Nephron (organoid): Measurements from ENCODE around the gene SEMA4A.
"Not testable (repeated sequence)": the region's sequence is repeated elsewhere in the genome, so short reads cannot be mapped to it uniquely, and the experiment has no call there.

Experiments used
- H3K27ac Mint-ChIP-seq, 3 experiments: 2 replicates each; pipeline ENCODE4 v1.8.0; 2020; ENCODE audit warnings: mixed read lengths in 3 of 3, mild to moderate bottlenecking in 2 of 3, moderate library complexity in 1 of 3
- H3K27me3 Mint-ChIP-seq: 2 replicates; pipeline ENCODE4 v1.8.0; 2021; ENCODE audit warnings: low read depth, mild to moderate bottlenecking, moderate library complexity, mixed read lengths
- H3K36me3 Mint-ChIP-seq: 2 replicates; pipeline ENCODE4 v1.8.0; 2020; ENCODE audit warnings: low read depth, mixed read lengths
- H3K4me1 Mint-ChIP-seq: 2 replicates; pipeline ENCODE4 v1.8.0; 2020; ENCODE audit warnings: mixed read lengths
- H3K4me3 Mint-ChIP-seq, 3 experiments: 2 replicates each; pipeline ENCODE4 v1.8.0; 2020; ENCODE audit warnings: mild to moderate bottlenecking in 3 of 3, mixed read lengths in 3 of 3, moderate library complexity in 2 of 3
- H3K9me3 Mint-ChIP-seq: 2 replicates; pipeline ENCODE4 v1.8.0; 2020; ENCODE audit warnings: mixed read lengths
- TF ChIP-seq, protein P1 (sequence below), 3 experiments: fragments of 200-600 bp; sonication (generic); IDR thresholded peaks; one replicate each; pipeline ENCODE4 v1.5.0; 2021; ENCODE audit warnings: antibody characterized with exemption in 3 of 3; ENCODE audit not compliant: unreplicated experiment in 3 of 3

SEMA4A gene

DNA sequence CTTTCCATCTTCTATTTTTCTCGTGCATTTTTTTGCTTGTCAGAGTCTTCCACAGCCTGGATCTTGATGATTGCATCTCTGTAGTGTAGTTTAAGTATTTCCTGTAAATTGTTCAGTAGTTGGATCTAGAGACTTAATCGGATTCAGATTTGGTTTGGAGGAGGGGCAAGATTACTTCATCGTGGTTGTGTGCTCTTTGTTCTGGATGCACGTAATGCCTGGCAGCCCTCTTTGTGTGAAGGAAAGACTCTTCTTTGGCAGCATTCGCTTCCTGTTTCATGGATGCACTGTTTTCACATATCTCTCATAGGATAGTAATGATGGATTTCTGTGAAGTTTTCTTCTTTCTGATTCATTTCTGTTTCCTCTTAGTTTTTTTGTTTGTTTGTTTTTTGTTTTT lies 14.2 kb downstream of the SEMA4A start:
- Mint-ChIP-seq H3K36me3 (peaks cover 8% of the 10 kb centered on the region), H3K27ac (no peak overlapping the region), H3K9me3 (peaks cover 2% of the 10 kb centered on the region), H3K27me3 (peaks cover 2% of the 10 kb centered on the region), H3K4me3 (no peak overlapping the region), H3K4me1 (peaks cover 14% of the 10 kb centered on the region)
- TF ChIP-seq, protein P1, sequence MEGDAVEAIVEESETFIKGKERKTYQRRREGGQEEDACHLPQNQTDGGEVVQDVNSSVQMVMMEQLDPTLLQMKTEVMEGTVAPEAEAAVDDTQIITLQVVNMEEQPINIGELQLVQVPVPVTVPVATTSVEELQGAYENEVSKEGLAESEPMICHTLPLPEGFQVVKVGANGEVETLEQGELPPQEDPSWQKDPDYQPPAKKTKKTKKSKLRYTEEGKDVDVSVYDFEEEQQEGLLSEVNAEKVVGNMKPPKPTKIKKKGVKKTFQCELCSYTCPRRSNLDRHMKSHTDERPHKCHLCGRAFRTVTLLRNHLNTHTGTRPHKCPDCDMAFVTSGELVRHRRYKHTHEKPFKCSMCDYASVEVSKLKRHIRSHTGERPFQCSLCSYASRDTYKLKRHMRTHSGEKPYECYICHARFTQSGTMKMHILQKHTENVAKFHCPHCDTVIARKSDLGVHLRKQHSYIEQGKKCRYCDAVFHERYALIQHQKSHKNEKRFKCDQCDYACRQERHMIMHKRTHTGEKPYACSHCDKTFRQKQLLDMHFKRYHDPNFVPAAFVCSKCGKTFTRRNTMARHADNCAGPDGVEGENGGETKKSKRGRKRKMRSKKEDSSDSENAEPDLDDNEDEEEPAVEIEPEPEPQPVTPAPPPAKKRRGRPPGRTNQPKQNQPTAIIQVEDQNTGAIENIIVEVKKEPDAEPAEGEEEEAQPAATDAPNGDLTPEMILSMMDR (IDR thresholded peaks at IDR 0.05; ENCODE audit: unreplicated experiment in 3 of 3) = no peak

DNA sequence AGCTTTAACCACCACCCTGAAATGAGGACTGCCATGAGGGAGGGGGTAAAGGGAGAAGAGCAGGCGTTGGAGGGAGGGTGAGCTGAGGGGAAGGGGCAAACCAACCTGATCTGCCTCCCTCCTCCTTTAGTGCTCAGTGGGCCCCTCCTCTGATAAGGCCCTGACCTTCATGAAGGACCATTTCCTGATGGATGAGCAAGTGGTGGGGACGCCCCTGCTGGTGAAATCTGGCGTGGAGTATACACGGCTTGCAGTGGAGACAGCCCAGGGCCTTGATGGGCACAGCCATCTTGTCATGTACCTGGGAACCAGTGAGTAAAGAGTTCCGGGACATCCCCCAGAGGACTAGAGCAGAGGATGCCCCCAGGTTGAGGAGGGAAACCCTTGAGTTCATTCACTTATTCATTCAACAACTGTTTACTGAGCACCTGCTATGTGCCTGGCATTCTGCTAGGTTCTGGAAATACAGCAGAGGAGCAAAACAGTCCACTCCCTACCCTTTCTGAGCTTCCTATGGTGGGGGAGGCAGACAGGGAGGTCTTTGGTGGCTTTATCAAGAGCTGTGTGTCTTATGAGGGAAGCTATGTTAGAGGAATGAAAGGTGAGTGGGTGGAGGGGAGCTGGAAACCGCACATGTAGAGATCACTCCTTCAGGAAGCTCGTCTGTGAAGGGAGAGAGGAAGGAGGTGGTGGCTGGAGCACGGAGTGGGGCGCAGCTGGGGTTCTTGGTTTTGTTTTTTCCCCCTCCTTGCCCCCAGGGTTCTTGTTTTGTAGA lies 19.5 kb downstream of the SEMA4A start:
- Mint-ChIP-seq H3K9me3 (peaks cover 2% of the 10 kb centered on the region), H3K4me3 (no peak overlapping the region), H3K27me3 (peaks cover 8% of the 10 kb centered on the region), H3K4me1 (peaks cover under 1% of the 10 kb centered on the region), H3K36me3 (peaks cover 3% of the 10 kb centered on the region), H3K27ac (no peak overlapping the region)
- TF ChIP-seq, protein P1 (IDR thresholded peaks at IDR 0.05; ENCODE audit: unreplicated experiment in 3 of 3) = no peak

DNA sequence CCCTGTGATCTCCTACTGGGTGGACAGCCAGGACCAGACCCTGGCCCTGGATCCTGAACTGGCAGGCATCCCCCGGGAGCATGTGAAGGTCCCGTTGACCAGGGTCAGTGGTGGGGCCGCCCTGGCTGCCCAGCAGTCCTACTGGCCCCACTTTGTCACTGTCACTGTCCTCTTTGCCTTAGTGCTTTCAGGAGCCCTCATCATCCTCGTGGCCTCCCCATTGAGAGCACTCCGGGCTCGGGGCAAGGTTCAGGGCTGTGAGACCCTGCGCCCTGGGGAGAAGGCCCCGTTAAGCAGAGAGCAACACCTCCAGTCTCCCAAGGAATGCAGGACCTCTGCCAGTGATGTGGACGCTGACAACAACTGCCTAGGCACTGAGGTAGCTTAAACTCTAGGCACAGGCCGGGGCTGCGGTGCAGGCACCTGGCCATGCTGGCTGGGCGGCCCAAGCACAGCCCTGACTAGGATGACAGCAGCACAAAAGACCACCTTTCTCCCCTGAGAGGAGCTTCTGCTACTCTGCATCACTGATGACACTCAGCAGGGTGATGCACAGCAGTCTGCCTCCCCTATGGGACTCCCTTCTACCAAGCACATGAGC lies 23.3 kb downstream of the SEMA4A start:
- no peaks in the 10 kb centered on the region for H3K36me3 Mint-ChIP-seq
- TF ChIP-seq, protein P1 (IDR thresholded peaks at IDR 0.05; ENCODE audit: unreplicated experiment in 3 of 3) = no peak
- no peak overlapping the region for H3K27ac Mint-ChIP-seq
- H3K27me3 Mint-ChIP-seq = peaks cover 14% of the 10 kb centered on the region
- H3K4me1 Mint-ChIP-seq = peaks cover 5% of the 10 kb centered on the region
- H3K4me3 Mint-ChIP-seq = no peak overlapping the region
- no peaks in the 10 kb centered on the region for H3K9me3 Mint-ChIP-seq

DNA sequence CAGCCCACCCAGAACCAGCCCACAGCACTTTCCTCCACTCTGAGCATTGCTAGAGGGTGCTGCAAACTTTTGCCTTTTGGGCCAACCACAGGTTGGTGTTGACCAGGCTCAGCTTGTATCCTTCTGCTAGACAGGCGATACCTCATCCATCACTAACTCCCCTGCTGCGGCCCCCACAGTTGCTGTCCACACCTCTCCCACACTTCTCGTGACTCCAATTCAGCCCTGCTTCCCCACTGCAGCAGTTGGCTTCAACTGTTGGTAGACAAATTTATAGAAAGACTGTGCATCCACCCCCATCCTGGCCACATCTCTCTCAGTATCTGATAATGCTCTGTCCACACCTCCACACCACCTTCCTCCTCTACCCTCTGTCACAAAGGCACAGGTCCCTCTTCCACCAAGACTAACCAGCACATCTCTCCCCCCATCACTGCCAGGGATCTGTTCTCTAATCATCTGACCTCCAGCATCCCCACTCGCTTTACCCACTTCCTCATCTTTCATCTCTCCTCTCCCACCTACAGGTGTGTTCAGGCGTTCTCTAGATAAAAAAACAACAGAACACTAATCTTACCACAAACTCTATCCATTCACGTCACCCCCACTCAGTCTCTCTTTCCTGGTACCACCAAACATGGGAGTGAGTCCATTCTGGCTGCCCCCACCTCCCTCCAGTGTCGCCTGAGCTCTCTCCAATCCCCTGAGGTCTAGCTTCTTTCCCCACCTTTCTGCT lies 24.7 kb downstream of the SEMA4A start:
- Mint-ChIP-seq H3K27me3 (peaks cover 11% of the 10 kb centered on the region), H3K27ac (peak overlapping the region in 1 of 3 experiments; percentile 35), H3K36me3 (no peaks in the 10 kb centered on the region), H3K4me1 (peaks cover 5% of the 10 kb centered on the region), H3K4me3 (no peak overlapping the region), H3K9me3 (no peaks in the 10 kb centered on the region)
- TF ChIP-seq, protein P1 (IDR thresholded peaks at IDR 0.05; ENCODE audit: unreplicated experiment in 3 of 3) = no peak

DNA sequence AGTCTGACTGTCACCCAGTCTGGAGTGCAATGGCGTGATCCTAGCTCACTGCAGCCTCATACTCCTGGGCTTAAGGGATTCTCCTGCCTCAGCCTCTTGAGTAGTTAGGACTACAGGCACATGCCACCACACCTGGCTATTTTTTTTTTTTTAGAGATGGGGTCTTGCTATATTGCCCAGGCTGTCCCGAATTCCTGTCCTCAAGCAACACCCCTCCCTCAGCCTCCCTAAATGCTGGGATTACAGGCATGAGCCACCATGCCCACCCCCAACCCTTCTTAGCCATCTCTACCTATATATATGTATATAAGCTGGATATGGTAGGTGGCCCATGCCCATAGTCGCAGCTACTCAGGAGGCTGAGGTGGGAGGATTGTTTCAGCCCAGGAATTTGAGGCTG lies 27.1 kb downstream of the SEMA4A start:
- Mint-ChIP-seq H3K9me3 (no peaks in the 10 kb centered on the region), H3K36me3 (no peaks in the 10 kb centered on the region), H3K27ac (no peak overlapping the region), H3K27me3 (peaks cover 11% of the 10 kb centered on the region), H3K4me3 (no peak overlapping the region), H3K4me1 (peaks cover 5% of the 10 kb centered on the region)
- TF ChIP-seq, protein P1 (IDR thresholded peaks at IDR 0.05; ENCODE audit: unreplicated experiment in 3 of 3) = no peak

DNA sequence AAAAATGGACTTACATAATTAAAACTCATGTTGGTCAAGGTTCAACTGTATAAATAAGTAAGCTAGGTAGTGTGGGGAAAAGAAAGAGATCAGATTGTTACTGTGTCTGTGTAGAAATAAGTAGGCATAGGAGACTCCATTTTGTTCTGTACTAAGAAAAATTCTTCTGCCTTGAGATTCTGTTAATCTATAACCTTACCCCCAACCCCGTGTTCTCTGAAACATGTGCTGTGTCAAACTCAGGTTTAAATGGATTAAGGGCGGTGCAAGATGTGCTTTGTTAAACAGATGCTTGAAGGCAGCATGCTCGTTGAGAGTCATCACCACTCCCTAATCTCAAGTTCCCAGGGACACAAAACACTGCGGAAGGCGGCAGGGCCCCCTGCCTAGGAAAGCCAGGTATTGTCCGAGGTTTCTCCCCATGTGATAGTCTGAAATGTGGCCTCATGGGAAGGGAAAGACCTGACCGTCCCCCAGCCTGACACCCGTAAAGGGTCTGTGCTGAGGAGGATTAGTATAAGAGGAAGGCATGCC lies 28.1 kb downstream of the SEMA4A start:
- Mint-ChIP-seq H3K27ac (peak overlapping the region; percentile 80 to 96 (median 94)), H3K4me3 (peak overlapping the region in 2 of 3 experiments; percentile 19 to 26)
- not testable (repeated sequence) for H3K9me3 Mint-ChIP-seq, H3K27me3 Mint-ChIP-seq, H3K36me3 Mint-ChIP-seq, H3K4me1 Mint-ChIP-seq

DNA sequence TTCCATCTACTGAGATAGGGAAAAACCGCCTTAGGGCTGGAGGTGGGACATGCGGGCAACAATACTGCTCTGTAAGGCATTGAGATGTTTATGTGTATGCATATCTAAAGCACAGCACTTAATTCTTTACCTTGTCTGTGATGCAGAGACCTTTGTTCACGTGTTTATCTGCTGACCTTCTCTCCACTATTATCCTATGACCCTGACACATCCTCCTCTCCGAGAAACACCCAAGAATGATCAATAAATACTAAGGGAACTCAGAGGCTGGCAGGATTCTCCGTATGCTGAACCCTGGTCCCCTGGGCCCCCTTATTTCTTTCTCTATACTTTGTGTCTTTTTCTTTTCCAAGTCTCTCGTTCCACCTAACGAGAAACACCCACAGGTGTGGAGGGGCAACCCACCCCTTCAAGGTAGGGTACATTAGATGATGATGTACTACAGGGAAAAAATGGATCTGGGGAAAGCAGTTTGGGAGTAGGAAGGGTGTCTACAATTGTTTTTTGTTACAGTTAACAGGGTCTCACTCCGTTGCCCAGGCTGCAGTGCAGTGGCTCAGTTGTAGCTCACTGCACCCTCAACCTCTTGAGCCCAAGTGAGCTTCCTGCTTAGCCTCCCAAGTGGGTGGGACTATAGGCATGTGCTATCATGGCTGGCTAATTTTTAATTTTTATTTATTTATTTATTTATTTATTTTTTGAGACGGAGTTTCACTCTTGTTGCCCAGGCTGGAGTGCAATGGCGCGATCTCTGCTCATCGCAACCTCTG lies 28.8 kb downstream of the SEMA4A start:
- peak overlapping the region; percentile 80 to 96 (median 94) for H3K27ac Mint-ChIP-seq
- not testable (repeated sequence) for H3K4me3 Mint-ChIP-seq, H3K4me1 Mint-ChIP-seq, H3K27me3 Mint-ChIP-seq, H3K9me3 Mint-ChIP-seq, H3K36me3 Mint-ChIP-seq

DNA sequence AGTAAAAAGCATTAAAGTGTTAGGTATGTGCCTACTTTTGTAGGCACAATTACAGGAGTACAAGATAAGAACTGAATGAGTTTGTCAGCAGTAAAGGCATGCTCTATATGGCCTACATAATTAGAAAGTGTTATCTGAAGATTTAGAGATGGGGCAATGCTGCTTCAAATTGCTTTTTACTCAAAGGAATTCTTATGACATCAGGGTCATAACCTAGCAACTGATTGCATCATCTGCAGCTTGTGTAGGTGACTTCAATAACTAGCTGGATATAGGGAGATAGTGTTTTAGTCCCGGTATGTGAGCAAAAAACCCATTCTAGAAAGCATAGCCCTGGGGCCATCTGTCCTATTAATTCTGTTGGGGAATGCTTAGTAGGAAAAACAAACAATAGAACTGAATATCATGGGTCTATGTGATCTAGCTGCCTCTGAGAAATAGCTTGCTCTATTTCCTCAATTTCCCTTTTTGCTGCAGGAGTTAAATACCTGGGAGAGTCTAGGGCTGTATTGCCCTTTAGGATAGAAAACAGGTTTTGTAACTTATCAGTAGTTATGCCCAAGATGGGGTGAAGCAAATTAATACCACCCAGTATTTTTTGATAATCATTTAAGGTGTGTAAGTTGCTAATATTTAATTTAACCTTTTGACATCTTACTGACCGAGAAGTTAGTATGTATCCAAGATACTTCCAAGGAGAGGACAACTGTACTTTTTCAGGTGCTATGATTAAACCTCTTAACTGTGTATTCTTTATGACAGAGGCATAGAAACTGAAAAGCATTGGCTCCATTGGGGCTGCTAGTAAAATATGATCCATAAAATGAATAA lies 33.2 kb downstream of the SEMA4A start:
- not testable (repeated sequence) for H3K4me1 Mint-ChIP-seq, H3K27ac Mint-ChIP-seq, H3K4me3 Mint-ChIP-seq, H3K27me3 Mint-ChIP-seq, H3K36me3 Mint-ChIP-seq, H3K9me3 Mint-ChIP-seq
